H1 (cell line): ENCODE data around the gene DIP2B. TPM values are rescaled to one million over a fixed set of nuclear protein-coding genes. Genes with fewer than 3 reads are reported as not detected.

Source experiments
- CTCF ChIA-PET: fragments of 300-600 bp; sonication (Branson Sonifier 250); formaldehyde crosslinking; loops from one replicate; lab custom pipeline; 2021; ENCODE audit not compliant: partially characterized antibody; lab: Charles Lee
- POLR2A ChIA-PET: fragments of 300-600 bp; sonication (Branson Sonifier 250); formaldehyde crosslinking; loops from one replicate; lab custom pipeline; 2021; ENCODE audit warnings: inconsistent platforms; ENCODE audit not compliant: partially characterized antibody; lab: Charles Lee
- DNase-seq, 2 experiments: peaks; one replicate each; pipeline versions ENCODE4 v3.0.0 to v3.0.0-alpha.2; 2010 to 2022; ENCODE audit warnings: low spot score in 2 of 2, low read depth in 1 of 2, mixed read lengths in 1 of 2
- FAIRE-seq: peaks from 2 replicates; lab custom pipeline; 2011; peaks lifted over from hg19 to GRCh38; lab: Jason Lieb, UNC
- H2AFZ ChIP-seq: 2 replicates; pipeline ENCODE4 v1.8.1; 2012; ENCODE audit warnings: low read length, inconsistent platforms
- H2AK5ac ChIP-seq: 2 replicates; pipeline ENCODE4 v1.6.1; 2013; ENCODE audit warnings: low read depth, low read length
- H2BK120ac ChIP-seq: replicated peaks from 2 replicates; pipeline ENCODE3; 2013; ENCODE audit warnings: low read depth, low read length, inconsistent platforms
- H2BK12ac ChIP-seq: 2 replicates; pipeline ENCODE4 v1.6.1; 2013; ENCODE audit warnings: low read depth, low read length
- H2BK15ac ChIP-seq: 2 replicates; pipeline ENCODE4 v1.6.1; 2013; ENCODE audit warnings: low read length
- H2BK20ac ChIP-seq: 2 replicates; pipeline ENCODE4 v1.6.1; 2013; ENCODE audit warnings: low read length
- H2BK5ac ChIP-seq: 2 replicates; pipeline ENCODE4 v1.6.1; 2013; ENCODE audit warnings: low read depth, low read length
- H3K14ac ChIP-seq: 2 replicates; pipeline ENCODE4 v1.6.1; 2013; ENCODE audit warnings: inconsistent platforms; ENCODE audit not compliant: insufficient read length
- H3K18ac ChIP-seq: 2 replicates; pipeline ENCODE4 v1.6.1; 2013; ENCODE audit warnings: low read length; ENCODE audit errors: extremely low read depth
- H3K23ac ChIP-seq: 2 replicates; pipeline ENCODE4 v1.6.1; 2013; ENCODE audit warnings: inconsistent platforms; ENCODE audit not compliant: insufficient read length
- H3K23me2 ChIP-seq: 2 replicates; pipeline ENCODE4 v1.6.1; 2013; ENCODE audit warnings: low read depth, low read length
- H3K27ac ChIP-seq: 2 replicates; pipeline ENCODE4 v1.6.1; 2011; ENCODE audit warnings: low read depth, low read length, inconsistent platforms
- H3K27me3 ChIP-seq, 4 experiments: replicated peaks in 1 of 4; 1 replicate in 1 of 4; 2 replicates in 3 of 4; pipeline versions ENCODE4 v1.6.1 to v1.8.1; 2011 to 2013; ENCODE audit warnings: low read length in 3 of 4, mild to moderate bottlenecking in 3 of 4, inconsistent platforms in 2 of 4, mixed read lengths in 2 of 4, moderate library complexity in 1 of 4; ENCODE audit not compliant: control insufficient read depth in 3 of 4, insufficient read depth in 3 of 4; ENCODE audit errors: extremely low read depth in 1 of 4
- H3K36me3 ChIP-seq, 4 experiments: 2 replicates each; pipeline versions ENCODE4 v1.6.1 to v1.8.1; 2011 to 2013; ENCODE audit warnings: mild to moderate bottlenecking in 4 of 4, low read length in 3 of 4, moderate library complexity in 2 of 4, control low read depth in 1 of 4, inconsistent platforms in 1 of 4; ENCODE audit not compliant: insufficient read depth in 4 of 4, control insufficient read depth in 2 of 4
- H3K4ac ChIP-seq: replicated peaks from 2 replicates; pipeline ENCODE3; 2013; ENCODE audit warnings: low read length, low read depth, mixed read lengths, inconsistent platforms; ENCODE audit not compliant: insufficient read length
- H3K4me1 ChIP-seq, 4 experiments: replicated peaks in 1 of 4; 1 replicate in 1 of 4; 2 replicates in 3 of 4; pipeline versions ENCODE4 v1.6.1 to v1.8.1; 2011 to 2013; ENCODE audit warnings: low read length in 3 of 4, inconsistent platforms in 2 of 4, mixed read lengths in 1 of 4; ENCODE audit not compliant: insufficient read depth in 4 of 4, control insufficient read depth in 3 of 4
- H3K4me2 ChIP-seq, 2 experiments: 2 replicates each; pipeline versions ENCODE4 v1.6.1 to v1.8.1; 2011 to 2013; ENCODE audit warnings: low read depth in 2 of 2, low read length in 2 of 2, control low read depth in 1 of 2, inconsistent platforms in 1 of 2, mild to moderate bottlenecking in 1 of 2; ENCODE audit not compliant: insufficient read depth in 1 of 2
- H3K4me3 ChIP-seq, 4 experiments: fragments of 200-600, 300-600 bp in 1 of 4; sonication (generic), shearing (Covaris generic), sonication (Bioruptor Twin) in 1 of 4; 2 replicates each; pipeline versions ENCODE4 v1.5.1 to v1.8.1; 2011 to 2016; ENCODE audit warnings: low read length in 4 of 4, low read depth in 3 of 4, control low read depth in 2 of 4, inconsistent platforms in 2 of 4, mild to moderate bottlenecking in 2 of 4, mixed read lengths in 1 of 4, moderate library complexity in 1 of 4; ENCODE audit not compliant: insufficient read depth in 2 of 4; ENCODE audit errors: extremely low read depth in 1 of 4
- H3K56ac ChIP-seq: replicated peaks from 2 replicates; pipeline ENCODE3; 2013; ENCODE audit warnings: low read depth, mild to moderate bottlenecking, mixed read lengths, low read length, inconsistent platforms; ENCODE audit not compliant: insufficient read length
- H3K79me1 ChIP-seq: 2 replicates; pipeline ENCODE4 v1.6.1; 2013; ENCODE audit warnings: low read depth, low read length, control low read depth
- H3K79me2 ChIP-seq, 2 experiments: 2 replicates each; pipeline versions ENCODE4 v1.6.1 to v1.8.1; 2012 to 2013; ENCODE audit warnings: low read length in 2 of 2, mild to moderate bottlenecking in 2 of 2, inconsistent platforms in 1 of 2; ENCODE audit not compliant: insufficient read depth in 2 of 2, control insufficient read depth in 1 of 2
- H3K9ac ChIP-seq, 4 experiments: replicated peaks in 1 of 4; 1 replicate in 1 of 4; 2 replicates in 3 of 4; pipeline versions ENCODE4 v1.6.1 to v1.8.1; 2011 to 2013; ENCODE audit warnings: low read depth in 3 of 4, low read length in 3 of 4, control low read depth in 2 of 4, mild to moderate bottlenecking in 2 of 4, moderate library complexity in 2 of 4, inconsistent platforms in 1 of 4; ENCODE audit errors: extremely low read depth in 1 of 4
- H3K9me3 ChIP-seq, 2 experiments: 2 replicates each; pipeline versions ENCODE4 v1.6.1 to v1.8.1; 2012 to 2013; ENCODE audit warnings: mild to moderate bottlenecking in 2 of 2, moderate library complexity in 2 of 2, control low read depth in 1 of 2, inconsistent platforms in 1 of 2, low read depth in 1 of 2, low read length in 1 of 2, mixed read lengths in 1 of 2; ENCODE audit not compliant: insufficient read depth in 2 of 2
- H4K20me1 ChIP-seq, 2 experiments: replicated peaks in 1 of 2; 2 replicates each; pipeline versions ENCODE3 to v1.8.1; 2011 to 2013; ENCODE audit warnings: inconsistent platforms in 2 of 2, low read length in 2 of 2, mild to moderate bottlenecking in 1 of 2; ENCODE audit not compliant: insufficient read depth in 2 of 2, control insufficient read depth in 1 of 2
- H4K5ac ChIP-seq: 2 replicates; pipeline ENCODE4 v1.6.1; 2013; ENCODE audit warnings: low read length, low read depth, mixed read lengths, inconsistent platforms; ENCODE audit not compliant: insufficient read length
- H4K8ac ChIP-seq: 2 replicates; pipeline ENCODE4 v1.8.0; 2013; ENCODE audit warnings: mild to moderate bottlenecking, moderate library complexity, low read length, inconsistent platforms; ENCODE audit not compliant: insufficient read depth; ENCODE audit errors: extremely low read depth
- H4K91ac ChIP-seq: replicated peaks from 2 replicates; pipeline ENCODE3; 2013; ENCODE audit warnings: low read length, mixed read lengths, inconsistent platforms; ENCODE audit not compliant: insufficient read length
- CHD1 ChIP-seq: IDR thresholded peaks from 2 replicates; pipeline ENCODE4 v1.6.1; 2012; ENCODE audit warnings: low read depth, low read length, improper control_type of control experiment
- GABPA ChIP-seq: IDR thresholded peaks from 2 replicates; pipeline ENCODE4 v1.6.1; 2011; ENCODE audit warnings: mild to moderate bottlenecking, low read length, moderate library complexity, borderline replicate concordance; ENCODE audit not compliant: insufficient read depth
- GTF2F1 ChIP-seq: IDR thresholded peaks from 2 replicates; pipeline ENCODE4 v1.6.1; 2012; ENCODE audit warnings: low read depth, low read length, improper control_type of control experiment, borderline replicate concordance
- HDAC6 ChIP-seq: IDR thresholded peaks from one replicate; pipeline ENCODE4 v1.7.1; 2012; ENCODE audit warnings: low read depth, mild to moderate bottlenecking, inconsistent platforms, low read length, moderate library complexity
- MAX ChIP-seq: IDR thresholded peaks from 2 replicates; pipeline ENCODE4 v1.6.1; 2012; ENCODE audit warnings: inconsistent platforms
- PHF8 ChIP-seq: fragments of 200-600 bp; sonication (generic); conservative IDR thresholded peaks from 2 replicates; pipeline ENCODE4 v1.7.1; 2012; ENCODE audit warnings: low read depth, mild to moderate bottlenecking, inconsistent platforms, low read length, moderate library complexity
- SIX5 ChIP-seq: IDR thresholded peaks from 2 replicates; pipeline ENCODE4 v1.6.1; 2011; ENCODE audit warnings: mild to moderate bottlenecking, low read depth, low read length
- WGBS, 2 experiments: shearing (Covaris generic) in 1 of 2; methylation state at CpG; one replicate each; pipeline versions ENCODE4 v1.1.6 to v1.1.7; 2013 to 2015; ENCODE audit warnings: low lambda C conversion rate in 2 of 2, mixed read lengths in 2 of 2, inconsistent platforms in 1 of 2, low coverage in 1 of 2, missing lambda C conversion rate in 1 of 2; ENCODE audit not compliant: insufficient replicate concordance in 2 of 2, insufficient coverage in 1 of 2, insufficient read length in 1 of 2; ENCODE audit errors: extremely low coverage in 1 of 2, missing lambda C conversion rate in 1 of 2; 5-methylcytosine and 5-hydroxymethylcytosine counted together
- polyA plus RNA-seq, 7 experiments: library from polyadenylated mRNA; depleted of rRNA in 3 of 7; stranded (reverse) in 5 of 7; unstranded in 2 of 7; fragments of >200 nt in 5 of 7; fragments of 200-250 nt in 2 of 7; gene quantifications; 1 replicate in 5 of 7; 2 replicates in 1 of 7; 4 replicates in 1 of 7; pipeline versions ENCODE4 v1.2.1 to v1.2.3, GENCODE V29; 2011 to 2013; ENCODE audit warnings: missing spikeins in 2 of 7, mixed read lengths in 2 of 7
- total RNA-seq: library from RNA; stranded (reverse); fragmentation: NEBNext Ultra II Directional; extraction: Animal tissue kit (Norgen Biotek cat#: 25700); gene quantifications from 2 replicates; pipeline ENCODE4 v1.2.1, GENCODE V29; 2021

DIP2B gene
- total and polyA plus RNA-seq, 2 of the 8 experiments (the other 6 are each of a cell fraction or from before 2014, with no cell fraction given), result 11.1 to 29.6 TPM

GRCh38 chr12:50780013-50780412, 275.2 kb downstream of the DIP2B start:
- Histone ChIP-seq H4K20me1 (peaks cover 0 to 2% of the 10 kb centered on the region in 2 experiments), H3K9me3 (no peaks in the 10 kb centered on the region), H3K9ac (no peak overlapping the region), H2AFZ (no peak overlapping the region), H3K4ac (no peak overlapping the region), H3K18ac (no peak overlapping the region), H3K4me3 (no peak overlapping the region), H4K5ac (no peak overlapping the region), H3K23ac (no peak overlapping the region), H4K91ac (no peak overlapping the region), H2BK5ac (no peak overlapping the region), H3K27me3 (no peaks in the 10 kb centered on the region), H2BK120ac (no peak overlapping the region), H3K23me2 (no peaks in the 10 kb centered on the region), H3K79me1 (no peaks in the 10 kb centered on the region; the same call in 1 of the 2 replicates), H3K4me2 (no peak overlapping the region), H2BK15ac (no peak overlapping the region), H3K27ac (no peak overlapping the region), H2BK20ac (no peak overlapping the region), H4K8ac (no peak overlapping the region), H2AK5ac (no peak overlapping the region), H3K14ac (no peak overlapping the region), H3K4me1 (no peaks in the 10 kb centered on the region), H2BK12ac (no peak overlapping the region), H3K79me2 (peaks cover 0 to 36% of the 10 kb centered on the region in 2 experiments; a peak in 2 of 4 replicates), H3K56ac (no peak overlapping the region), H3K36me3 (peaks cover 0 to 9% (median 0%) of the 10 kb centered on the region in 4 experiments; a peak in 3 of 8 replicates)
- ChIA-PET CTCF (interaction anchor here (0.7 kb wide), 1 partner anchor 306 kb away, joined by 3 read pairs; no protein-coding TSS in a partner anchor), POLR2A (no interaction called here)
- FAIRE-seq (no peak), DNase-seq (no peak)
- TF ChIP-seq GTF2F1 (no peak), CHD1 (no peak), HDAC6 (no peak), GABPA (no peak), SIX5 (no peak), PHF8 (no peak), MAX (no peak)
- 90% methylated on average over 4 of the region's 4 CpGs; no CpG with 5 or more reads in 1 of the 2 experiments for WGBS, 2 experiments
